G401 (cell line): Measurements from ENCODE around the gene CTCFL. TPM values are rescaled to one million over a fixed set of nuclear protein-coding genes. Genes with fewer than 3 reads are reported as not detected.

Source experiments
- DNase-seq: peaks from one replicate; pipeline ENCODE4 v3.0.0-alpha.2; 2015; ENCODE audit warnings: low spot score
- in situ Hi-C: cut with HindIII; loops from 2 replicates; pipeline ENCODE4 v1.10.0; 2016; ENCODE audit warnings: low sequenced_read_pairs, mixed read lengths
- total RNA-seq: library from RNA; depleted of rRNA; stranded (reverse); fragments of >200 nt; shearing (Covaris generic); gene quantifications from 2 replicates; pipeline ENCODE4 v1.2.3, GENCODE V29; 2014

The CTCFL gene
- total RNA-seq, 1 experiment from 2014 or later: 0.03 TPM

- DNase-seq: no peak
- in situ Hi-C loops: no loop called here
Measured at GRCh38 chr20:57539889-57540288, 14.9 kb upstream of the CTCFL start.

- no peak for DNase-seq
- in situ Hi-C loops: no loop called here
Measured at GRCh38 chr20:57537822-57538221, 12.9 kb upstream of the CTCFL start.

- in situ Hi-C loops: no loop called here
- no peak for DNase-seq
Measured at GRCh38 chr20:57536771-57537724, 12.1 kb upstream of the CTCFL start.

DNA sequence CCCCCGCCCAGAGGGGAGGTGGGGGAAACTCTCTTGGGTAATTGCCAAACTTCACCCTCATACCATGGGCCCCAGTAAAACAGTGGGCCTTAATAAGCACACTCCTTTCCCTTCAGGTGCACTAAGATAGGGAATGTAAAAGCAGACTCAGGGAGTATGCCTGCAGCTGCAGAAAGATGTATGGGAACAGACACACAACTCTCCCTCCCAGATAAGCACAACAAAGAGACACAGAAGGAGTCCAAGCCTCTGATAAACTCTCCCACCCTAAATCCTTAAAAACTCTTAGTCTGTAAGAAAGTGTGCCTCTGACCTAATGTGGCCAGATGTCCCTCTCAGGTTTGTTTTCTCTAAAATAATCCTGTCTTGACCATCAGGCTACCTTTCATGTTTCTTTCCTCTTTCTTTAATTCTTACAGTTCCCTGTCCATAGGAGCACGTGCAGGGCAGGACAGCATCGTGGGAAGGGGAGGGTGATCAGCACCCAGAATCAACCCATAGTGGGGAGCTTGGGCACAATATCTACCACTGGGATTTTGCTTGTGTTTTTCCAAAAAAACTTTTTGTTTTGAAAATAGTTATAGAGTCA is 11.3 kb upstream of the CTCFL start:
- in situ Hi-C loops: no loop called here
- no peak for DNase-seq

DNA sequence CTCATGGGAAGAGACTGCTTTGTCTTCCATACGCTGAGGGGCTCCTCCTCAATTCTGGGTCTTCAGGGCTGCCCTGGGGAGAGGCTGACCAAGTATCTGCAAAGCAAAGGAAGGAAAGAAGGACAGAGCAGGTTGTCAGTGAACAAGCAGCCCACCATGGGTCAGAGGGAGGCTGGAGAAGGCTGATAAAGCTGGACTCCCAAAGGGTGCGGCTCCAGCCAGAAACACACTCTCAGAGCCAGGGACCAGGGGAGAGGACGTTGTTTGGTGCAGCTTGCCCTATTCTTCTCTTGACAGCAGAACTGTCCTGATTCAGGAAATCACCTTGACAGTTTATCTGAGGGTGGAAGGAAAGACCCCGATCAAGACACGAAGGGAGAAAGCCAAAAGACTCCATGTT is 10.4 kb upstream of the CTCFL start:
- no peak for DNase-seq

DNA sequence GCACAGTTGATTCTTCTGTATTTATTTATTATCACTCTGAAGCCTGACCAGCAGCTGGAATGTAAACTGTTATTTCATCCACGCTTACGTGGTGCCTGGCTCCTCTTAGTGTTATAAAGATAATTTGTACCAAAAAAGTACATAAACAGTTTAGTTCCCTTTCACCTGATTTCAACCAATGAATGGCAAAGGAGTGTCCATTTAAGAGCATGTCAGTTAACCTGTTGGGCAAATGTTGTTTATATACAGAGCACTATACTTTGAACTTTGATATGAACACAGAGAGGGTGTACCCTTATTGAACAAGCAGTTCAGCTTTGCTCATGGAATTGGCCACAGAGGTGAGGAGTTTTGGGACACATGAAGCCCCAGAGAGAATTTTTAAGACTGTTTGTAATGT is 7.2 kb upstream of the CTCFL start:
- DNase-seq: no peak
- in situ Hi-C loops: no loop called here

More for the DNA sequence above, 10.4 kb upstream of the CTCFL start:
- in situ Hi-C loops: no loop called here

GRCh38 chr20:57530327-57530981 is 5.5 kb upstream of the CTCFL start:
- in situ Hi-C loops: no loop called here
- no peak for DNase-seq

DNA sequence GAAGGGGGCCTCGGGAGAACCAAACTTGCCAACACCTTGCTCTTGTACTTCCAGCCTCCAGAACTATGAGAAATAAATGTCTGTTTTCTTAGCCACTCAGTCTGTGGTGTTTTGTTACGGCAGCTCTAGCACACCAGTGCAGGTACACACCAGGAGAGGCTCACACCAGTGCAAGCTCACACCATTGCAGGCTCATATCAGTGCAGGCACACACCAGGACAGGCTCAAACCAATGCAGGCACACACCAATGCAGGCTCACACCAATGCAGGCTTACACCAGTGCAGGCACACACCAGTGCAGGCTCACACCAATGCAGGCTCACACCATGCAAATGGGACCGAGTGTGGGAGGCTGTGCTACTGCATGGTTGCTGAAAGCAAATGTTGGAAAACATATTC is 4.9 kb upstream of the CTCFL start:
- in situ Hi-C loops: no loop called here
- no peak for DNase-seq

GRCh38 chr20:57529160-57529585 is 4.2 kb upstream of the CTCFL start:
- DNase-seq: no peak
- in situ Hi-C loops: no loop called here

DNA sequence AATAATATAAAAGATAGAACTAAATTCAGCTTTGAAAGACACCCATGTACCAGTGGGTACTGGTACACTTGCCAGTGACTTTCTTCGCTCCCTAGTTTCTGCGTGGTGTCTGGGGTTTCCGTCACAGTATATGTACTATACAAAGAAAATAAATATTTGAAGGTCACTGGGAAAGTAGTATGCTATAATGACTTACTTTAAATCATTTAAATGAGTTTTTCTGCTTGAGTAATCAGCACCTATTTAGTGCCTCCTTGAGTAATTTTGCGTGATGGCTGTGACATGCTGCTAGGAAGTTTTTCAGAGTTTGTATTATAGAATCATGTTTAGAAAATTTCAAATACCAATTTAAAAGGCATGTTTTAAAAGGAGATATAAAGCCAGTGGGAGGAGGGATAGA is 3.2 kb upstream of the CTCFL start:
- DNase-seq: no peak
- in situ Hi-C loops: no loop called here

DNA sequence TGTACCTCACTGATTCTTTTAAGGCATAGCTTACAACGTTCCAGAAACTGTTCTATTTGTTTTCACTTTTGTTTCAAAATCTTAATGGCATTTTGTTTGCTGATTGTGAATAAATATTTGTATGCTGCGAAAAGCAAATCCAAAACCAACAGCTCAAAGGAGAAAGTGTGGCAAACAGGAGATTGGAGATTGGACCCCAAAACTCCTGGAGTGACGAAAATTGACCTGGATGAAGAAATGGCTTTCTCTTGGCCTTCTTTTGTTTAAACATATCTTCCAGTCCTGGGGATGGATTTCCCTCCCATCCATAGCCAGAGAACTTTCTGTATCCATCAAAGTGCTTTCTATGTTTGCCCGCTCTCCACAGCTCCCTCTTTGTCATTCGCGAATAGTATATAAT is 2.8 kb upstream of the CTCFL start:
- DNase-seq: no peak
- in situ Hi-C loops: no loop called here

DNA sequence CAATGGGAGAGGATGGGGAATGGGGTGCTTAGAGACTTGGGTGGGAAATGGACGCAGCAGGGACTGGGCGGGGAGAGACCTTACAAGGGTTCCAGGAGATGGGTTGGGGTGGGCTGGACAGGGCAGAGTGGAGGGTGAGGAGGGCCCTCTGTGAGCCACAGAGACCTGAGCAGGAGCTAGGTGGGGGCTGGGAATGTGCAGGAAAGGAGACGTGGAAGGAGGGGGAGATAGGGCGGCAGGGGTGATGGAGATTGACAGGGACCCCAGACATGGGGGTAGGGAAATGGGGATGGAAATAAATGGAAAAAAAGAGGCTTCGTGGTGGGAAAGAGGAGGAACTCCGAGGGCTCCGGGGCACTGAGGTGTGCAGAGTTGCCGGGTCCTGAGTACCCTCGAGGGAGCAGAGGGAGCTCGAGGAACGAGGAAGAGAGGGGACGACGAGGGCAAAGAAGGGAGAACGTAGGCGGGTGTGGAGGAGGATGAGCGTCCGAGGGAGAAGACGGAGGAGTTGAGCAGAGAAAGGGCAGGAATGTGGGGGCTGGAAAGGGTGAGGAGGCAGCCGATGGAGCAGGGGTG is 2.0 kb upstream of the CTCFL start:
- in situ Hi-C loops: no loop called here
- DNase-seq: no peak

DNA sequence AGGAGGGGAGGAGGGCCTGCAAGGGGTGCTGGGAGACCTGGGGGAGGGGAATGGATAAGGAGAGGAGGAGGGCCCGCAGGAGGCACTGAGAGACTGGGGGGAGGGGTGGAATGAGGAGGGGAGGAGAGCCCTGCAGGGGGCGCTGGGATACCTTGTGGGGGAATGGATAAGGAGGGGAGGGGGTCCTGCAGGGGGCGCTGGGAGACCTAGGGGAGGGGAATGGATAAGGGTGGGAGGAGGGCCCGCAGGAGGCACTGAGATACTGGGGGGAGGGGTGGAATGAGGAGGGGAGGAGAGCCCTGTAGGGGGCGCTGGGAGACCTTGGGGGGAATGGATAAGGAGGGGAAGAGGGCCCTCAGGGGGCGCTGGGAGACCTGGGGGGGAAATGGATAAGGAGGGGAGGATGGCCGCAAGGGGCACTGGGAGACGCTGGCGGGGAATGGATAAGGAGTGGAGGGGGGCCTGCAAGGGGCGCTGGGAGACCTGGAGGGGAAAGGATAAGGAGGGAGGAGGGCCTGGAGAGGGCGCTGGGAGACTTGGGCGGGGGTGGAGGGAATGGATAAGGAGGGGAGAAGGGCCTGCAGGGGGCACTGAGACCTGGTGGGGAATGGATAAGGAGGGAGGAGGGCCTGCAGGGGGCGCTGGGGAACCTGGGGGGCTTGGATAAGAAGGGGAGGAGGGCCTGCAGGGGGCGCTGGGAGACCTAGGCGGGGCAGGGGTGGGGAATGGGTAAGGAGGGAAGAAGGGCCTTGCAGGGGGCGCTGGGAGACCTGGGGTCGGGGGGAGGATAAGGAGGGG is 1.3 kb upstream of the CTCFL start:
- in situ Hi-C loops: no loop called here
- no peak for DNase-seq

GRCh38 chr20:57525328-57526086 is 567 bp upstream of the CTCFL start:
- in situ Hi-C loops: no loop called here

GRCh38 chr20:57523782-57524181 is 1.2 kb downstream of the CTCFL start:
- in situ Hi-C loops: no loop called here
- no peak for DNase-seq

More at GRCh38 chr20:57525328-57526086, 567 bp upstream of the CTCFL start:
- no peak for DNase-seq

DNA sequence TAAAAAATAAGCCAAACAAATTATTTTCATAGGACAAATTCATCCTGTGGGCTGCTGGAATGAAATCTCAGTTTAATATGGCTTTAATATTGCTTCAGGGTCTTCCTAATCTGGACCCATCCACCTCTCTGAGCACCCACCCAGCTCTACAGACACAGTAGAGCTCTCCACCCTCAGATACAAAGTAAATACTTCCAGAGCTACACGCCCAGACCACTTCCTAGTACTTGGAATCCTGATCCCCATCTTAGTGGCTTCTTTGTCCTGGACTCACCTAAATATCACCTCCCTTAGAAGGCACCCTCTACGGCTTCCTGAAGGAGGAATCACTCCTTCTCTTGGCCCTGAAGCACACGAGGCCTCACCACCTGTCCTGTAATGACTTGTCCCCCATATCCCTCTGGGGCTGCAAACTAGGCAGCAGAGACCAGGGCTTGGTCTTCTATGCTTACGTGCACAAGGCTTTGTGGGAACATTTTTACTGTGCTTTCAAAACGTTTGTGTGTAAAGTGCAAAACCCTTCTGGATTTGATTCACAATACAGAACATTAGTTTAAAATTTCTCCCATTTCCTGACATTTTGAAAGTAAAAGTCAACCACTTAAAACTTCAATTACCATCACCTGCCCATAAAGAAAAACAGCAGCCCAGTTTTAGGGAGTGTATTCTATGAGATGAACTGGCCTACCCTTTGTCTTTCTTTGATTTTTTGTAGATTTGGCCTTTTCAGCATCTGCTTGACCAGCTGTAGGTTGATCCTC is 2.4 kb downstream of the CTCFL start:
- no peak for DNase-seq
- in situ Hi-C loops: no loop called here

DNA sequence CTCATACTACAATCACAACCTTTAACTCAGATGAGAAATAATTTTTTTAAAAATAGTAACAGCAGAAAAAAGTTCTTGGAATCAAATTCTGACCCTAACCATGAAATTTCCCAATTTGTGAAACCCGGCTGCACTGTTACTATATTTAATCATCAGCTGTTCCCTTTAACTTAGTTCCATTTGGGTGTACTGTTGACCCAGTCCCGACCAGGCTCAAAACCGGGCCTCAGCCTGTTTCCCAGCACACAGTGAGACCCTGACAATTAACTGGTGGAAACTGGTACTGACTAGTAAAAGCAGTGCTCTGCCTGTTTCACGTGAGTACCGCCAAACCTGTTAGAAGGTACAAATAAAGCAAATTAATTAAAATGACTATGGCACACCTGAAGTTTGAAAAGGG is 7.0 kb downstream of the CTCFL start:
- in situ Hi-C loops: no loop called here
- DNase-seq: no peak

DNA sequence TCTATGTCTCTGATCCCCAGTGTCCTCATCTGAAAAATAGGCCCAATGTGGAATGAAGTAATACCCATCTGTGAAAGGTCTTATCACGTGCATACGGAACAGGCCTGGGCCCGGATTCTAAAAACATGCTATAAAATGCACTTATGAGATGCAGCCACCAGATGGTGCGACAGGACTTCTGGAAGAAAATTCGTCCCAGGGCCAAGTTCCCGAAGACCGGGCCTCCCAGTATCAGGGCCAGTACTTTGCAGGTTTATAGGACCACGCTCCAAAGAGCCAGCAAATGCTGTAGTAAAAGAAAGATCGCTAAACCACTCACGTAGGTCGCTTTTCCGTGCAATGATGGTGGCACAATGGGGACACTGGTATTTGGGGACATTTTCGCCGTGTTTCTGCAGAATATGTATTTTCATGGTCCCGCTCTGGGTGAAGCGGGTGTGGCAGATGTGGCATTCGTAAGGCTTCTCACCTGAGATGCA is 10.6 kb downstream of the CTCFL start:
- in situ Hi-C loops: no loop called here
- DNase-seq: peak; percentile 80
